ENCODE results near the gene CST4. TPM values are rescaled to one million over a fixed set of nuclear protein-coding genes. Genes with fewer than 3 reads are reported as not detected.
"Not testable (repeated sequence)": the region's sequence is repeated elsewhere in the genome, so short reads cannot be mapped to it uniquely, and the experiment has no call there.

The CST4 gene
- total RNA-seq, 4 donors from 2014 or later, result not detected

- TF ChIP-seq CTCF (IDR thresholded peaks at IDR 0.05) (no peak), POLR2A (IDR thresholded peaks at IDR 0.05) (no peak)
- WGBS, 2 donors, result 50 to 60% methylated on average over 1 to 3 of the region's 3 CpGs
- H3K27ac ChIP-seq, result no peak overlapping the region
- H3K9me3 ChIP-seq, result no peaks in the 10 kb centered on the region
- H3K4me1 ChIP-seq, result no peaks in the 10 kb centered on the region
- no peak overlapping the region for H3K4me3 ChIP-seq
- no peak for DNase-seq
- peaks cover 0 to 20% (median 0%) of the 10 kb centered on the region in 4 donors for H3K27me3 ChIP-seq
- H3K36me3 ChIP-seq, result no peaks in the 10 kb centered on the region
- intact Hi-C loops (cut with DNase I), result no loop called here
These were observed 12.1 kb upstream of the CST4 start for GRCh38 chr20:23700931-23701330.

GRCh38 chr20:23697947-23698346 lies 9.1 kb upstream of the CST4 start:
- H3K4me3 ChIP-seq, result no peak overlapping the region
- H3K36me3 ChIP-seq, result no peaks in the 10 kb centered on the region
- peaks cover 0 to 21% (median 0%) of the 10 kb centered on the region in 4 donors for H3K27me3 ChIP-seq
- H3K27ac ChIP-seq, result no peak overlapping the region
- intact Hi-C loops (cut with DNase I), result no loop called here
- WGBS, 2 donors, result 25% methylated on average over 1 of the region's 1 CpG
- TF ChIP-seq POLR2A (IDR thresholded peaks at IDR 0.05), result no peak
- TF ChIP-seq CTCF (IDR thresholded peaks at IDR 0.05), result no peak
- no peak for DNase-seq
- peaks cover 0 to 3% (median 0%) of the 10 kb centered on the region in 3 donors for H3K4me1 ChIP-seq
- H3K9me3 ChIP-seq, result no peaks in the 10 kb centered on the region

GRCh38 chr20:23695068-23695395 lies 6.2 kb upstream of the CST4 start:
- H3K27ac ChIP-seq, result not testable (repeated sequence)

GRCh38 chr20:23694178-23695067 lies 5.6 kb upstream of the CST4 start:
- H3K4me1 ChIP-seq; DNase-seq; H3K9me3 ChIP-seq; H3K4me3 ChIP-seq; intact Hi-C loops (cut with DNase I); H3K27ac ChIP-seq; H3K36me3 ChIP-seq: not testable (repeated sequence)
- H3K27me3 ChIP-seq, result peaks cover 0 to 16% (median 0%) of the 10 kb centered on the region in 4 donors
- 67 to 86% methylated on average over 9 to 11 of the region's 12 CpGs for WGBS, 2 donors

More at GRCh38 chr20:23695068-23695395, 6.2 kb upstream of the CST4 start:
- H3K4me3 ChIP-seq; intact Hi-C loops (cut with DNase I); H3K36me3 ChIP-seq; H3K4me1 ChIP-seq; H3K9me3 ChIP-seq; DNase-seq: not testable (repeated sequence)
- H3K27me3 ChIP-seq, result peaks cover 0 to 18% (median 0%) of the 10 kb centered on the region in 4 donors

- H3K27ac ChIP-seq; H3K36me3 ChIP-seq; H3K4me3 ChIP-seq; intact Hi-C loops (cut with DNase I); H3K9me3 ChIP-seq; DNase-seq; H3K4me1 ChIP-seq: not testable (repeated sequence)
- 44 to 46% methylated on average over 5 of the region's 10 CpGs for WGBS, 2 donors
- H3K27me3 ChIP-seq, result peaks cover 0 to 21% (median 0%) of the 10 kb centered on the region in 4 donors
These were observed 4.1 kb upstream of the CST4 start for GRCh38 chr20:23692725-23693619.

- DNase-seq, result no peak
- WGBS, 2 donors, result 72 to 73% methylated on average over 3 of the region's 3 CpGs
- Histone ChIP-seq H3K36me3 (no peaks in the 10 kb centered on the region), H3K27me3 (peaks cover 0 to 26% (median 0%) of the 10 kb centered on the region in 4 donors), H3K27ac (no peak overlapping the region), H3K9me3 (no peaks in the 10 kb centered on the region), H3K4me1 (peaks cover 0 to 4% (median 0%) of the 10 kb centered on the region in 3 donors), H3K4me3 (no peak overlapping the region)
- intact Hi-C loops (cut with DNase I), result no loop called here
- TF ChIP-seq CTCF (IDR thresholded peaks at IDR 0.05), result no peak
- no peak for TF ChIP-seq POLR2A (IDR thresholded peaks at IDR 0.05)
These were observed 2.8 kb upstream of the CST4 start for GRCh38 chr20:23691675-23692074.

Measured in esophagus squamous epithelium (tissue), 5 donors.